Cardiac fibroblast (primary cell): ENCODE data around the gene TEAD4.
A peak's percentile ranks its signal among the peaks of the same experiment; 100 is the strongest.

ENCODE experiments used
- DNase-seq, 2 donors: peaks; one replicate each; pipeline versions ENCODE4 v3.0.0 to v3.0.0-alpha.2; 2010; ENCODE audit warnings: low read depth in 2 of 2
- H3K4me3 ChIP-seq, 2 donors: replicated peaks in 1 of 2; 1 replicate in 1 of 2; 2 replicates in 1 of 2; pipeline ENCODE4 v1.5.1; 2011; ENCODE audit warnings: low read depth in 2 of 2, low read length in 2 of 2, mild to moderate bottlenecking in 2 of 2, moderate library complexity in 1 of 2
- TF ChIP-seq, protein P1 (sequence below): IDR thresholded peaks from one replicate; pipeline ENCODE4 v1.5.1; 2011; ENCODE audit warnings: low read depth, mild to moderate bottlenecking, low read length, inconsistent platforms

The TEAD4 gene

DNA sequence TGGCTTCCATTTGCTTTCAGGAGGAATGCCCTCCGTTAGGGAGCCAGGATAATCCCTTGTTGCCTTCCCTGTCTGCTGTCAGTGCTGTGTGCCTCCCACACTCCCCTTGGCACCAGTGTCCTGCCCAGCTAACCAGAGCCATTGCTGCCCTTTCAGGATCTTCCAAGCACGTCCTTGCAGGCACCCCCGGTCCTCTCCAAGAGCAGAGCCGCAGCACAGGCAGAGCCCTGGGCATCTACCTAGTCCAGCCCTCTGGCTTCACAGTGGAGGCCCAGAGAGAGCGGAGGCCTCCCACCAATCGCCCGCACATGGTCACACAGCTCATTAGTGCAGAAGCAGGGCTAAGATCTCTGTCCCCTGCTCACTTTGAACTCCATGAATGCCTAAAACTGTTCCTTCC is 79.0 kb downstream of the TEAD4 start:
- DNase-seq: no peak
- no peak overlapping the region for H3K4me3 ChIP-seq
- TF ChIP-seq, protein P1, sequence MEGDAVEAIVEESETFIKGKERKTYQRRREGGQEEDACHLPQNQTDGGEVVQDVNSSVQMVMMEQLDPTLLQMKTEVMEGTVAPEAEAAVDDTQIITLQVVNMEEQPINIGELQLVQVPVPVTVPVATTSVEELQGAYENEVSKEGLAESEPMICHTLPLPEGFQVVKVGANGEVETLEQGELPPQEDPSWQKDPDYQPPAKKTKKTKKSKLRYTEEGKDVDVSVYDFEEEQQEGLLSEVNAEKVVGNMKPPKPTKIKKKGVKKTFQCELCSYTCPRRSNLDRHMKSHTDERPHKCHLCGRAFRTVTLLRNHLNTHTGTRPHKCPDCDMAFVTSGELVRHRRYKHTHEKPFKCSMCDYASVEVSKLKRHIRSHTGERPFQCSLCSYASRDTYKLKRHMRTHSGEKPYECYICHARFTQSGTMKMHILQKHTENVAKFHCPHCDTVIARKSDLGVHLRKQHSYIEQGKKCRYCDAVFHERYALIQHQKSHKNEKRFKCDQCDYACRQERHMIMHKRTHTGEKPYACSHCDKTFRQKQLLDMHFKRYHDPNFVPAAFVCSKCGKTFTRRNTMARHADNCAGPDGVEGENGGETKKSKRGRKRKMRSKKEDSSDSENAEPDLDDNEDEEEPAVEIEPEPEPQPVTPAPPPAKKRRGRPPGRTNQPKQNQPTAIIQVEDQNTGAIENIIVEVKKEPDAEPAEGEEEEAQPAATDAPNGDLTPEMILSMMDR: no peak

DNA sequence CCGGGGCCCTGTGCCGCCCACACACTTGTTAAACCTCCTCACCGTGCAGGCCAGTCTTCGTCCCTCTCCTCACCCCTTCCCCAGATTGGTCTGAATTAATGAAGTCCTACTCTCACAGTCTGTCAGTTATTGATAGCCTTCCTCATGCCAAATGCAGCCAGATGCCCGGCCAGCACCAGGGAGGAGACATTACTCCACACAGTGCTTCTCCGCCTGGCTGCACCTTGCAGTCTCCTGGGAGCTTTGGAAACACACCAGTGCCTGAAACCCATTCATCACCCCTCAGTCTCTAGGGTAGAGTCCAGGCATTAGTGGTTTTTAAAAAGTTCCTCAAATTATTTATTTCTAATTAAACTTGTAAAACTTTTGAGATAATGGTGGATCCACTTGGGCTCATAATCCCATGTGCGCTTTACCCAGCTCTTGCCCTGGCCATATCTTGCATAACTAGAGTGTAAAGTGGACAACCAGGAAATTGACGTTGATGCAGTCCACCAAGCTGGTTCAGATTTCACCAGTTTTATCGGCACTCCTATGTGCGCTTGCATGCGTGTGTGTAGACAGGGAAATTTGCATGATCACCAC is 79.8 kb downstream of the TEAD4 start:
- no peak overlapping the region for H3K4me3 ChIP-seq
- DNase-seq: no peak
- TF ChIP-seq, protein P1: no peak

DNA sequence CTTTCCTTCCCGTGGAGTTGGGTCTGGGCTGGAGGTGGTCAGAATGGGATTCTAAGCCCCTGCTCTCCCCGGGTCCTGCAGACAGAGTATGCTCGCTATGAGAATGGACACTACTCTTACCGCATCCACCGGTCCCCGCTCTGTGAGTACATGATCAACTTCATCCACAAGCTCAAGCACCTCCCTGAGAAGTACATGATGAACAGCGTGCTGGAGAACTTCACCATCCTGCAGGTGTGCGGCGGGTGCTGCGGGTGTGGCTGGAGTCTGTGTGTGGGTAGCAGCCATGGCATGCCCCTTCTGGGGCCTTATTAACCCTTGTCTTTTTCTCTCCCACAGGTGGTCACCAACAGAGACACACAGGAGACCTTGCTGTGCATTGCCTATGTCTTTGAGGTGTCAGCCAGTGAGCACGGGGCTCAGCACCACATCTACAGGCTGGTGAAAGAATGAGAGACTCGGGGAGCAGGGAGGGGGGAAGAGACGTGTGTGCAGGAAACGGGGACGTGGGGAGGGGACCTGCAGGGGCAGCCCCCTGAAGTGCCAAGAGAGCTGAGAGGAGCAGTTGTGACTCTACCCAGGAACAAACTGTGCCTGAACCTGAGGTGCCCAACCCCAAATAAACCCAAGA is 80.9 kb downstream of the TEAD4 start:
- no peak overlapping the region for H3K4me3 ChIP-seq
- TF ChIP-seq, protein P1: no peak
- DNase-seq: no peak

DNA sequence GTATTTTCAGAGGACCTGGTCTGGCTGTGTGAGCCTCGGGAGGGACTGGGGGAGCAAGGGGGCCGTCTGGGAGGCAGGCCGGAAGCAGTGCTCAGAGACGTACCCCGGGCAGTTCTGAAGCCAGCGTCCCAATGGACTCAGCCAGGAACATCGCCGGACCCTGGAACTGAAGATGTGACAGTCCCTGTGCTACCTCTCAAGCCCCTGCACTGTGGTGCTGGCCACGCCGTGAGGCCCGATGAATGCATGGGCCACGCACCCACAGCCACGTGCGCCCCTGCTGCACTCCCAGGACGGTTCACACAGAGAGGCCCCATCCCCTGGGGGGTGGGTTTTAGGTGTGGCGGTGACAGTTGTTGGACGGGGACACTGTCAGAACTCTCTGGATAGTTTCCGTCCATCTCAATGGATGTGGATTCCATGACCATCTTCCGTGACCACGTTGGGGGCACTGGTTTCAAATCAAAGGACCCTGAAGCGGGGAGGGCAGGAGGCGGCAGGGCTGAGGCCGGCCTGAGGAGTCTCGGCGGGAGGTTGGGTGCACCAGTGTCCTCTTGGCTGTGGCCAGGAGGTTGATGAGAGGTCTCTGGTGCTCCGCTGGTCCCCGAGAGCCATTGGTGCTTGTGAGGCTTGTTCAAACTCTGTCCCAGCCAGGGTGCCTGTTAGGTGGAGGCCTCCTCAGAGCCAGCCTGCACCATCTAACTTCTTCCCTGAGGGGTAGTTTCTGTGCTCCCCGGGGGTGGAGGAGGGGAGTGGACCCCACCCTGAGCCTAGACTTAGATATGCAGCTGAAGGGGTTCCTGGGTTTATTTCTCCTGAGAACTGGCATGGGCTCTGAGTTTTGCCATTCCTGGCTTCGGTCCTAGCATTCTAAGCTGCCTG is 81.7 kb downstream of the TEAD4 start:
- no peak for DNase-seq
- TF ChIP-seq, protein P1: no peak
- no peak overlapping the region for H3K4me3 ChIP-seq

DNA sequence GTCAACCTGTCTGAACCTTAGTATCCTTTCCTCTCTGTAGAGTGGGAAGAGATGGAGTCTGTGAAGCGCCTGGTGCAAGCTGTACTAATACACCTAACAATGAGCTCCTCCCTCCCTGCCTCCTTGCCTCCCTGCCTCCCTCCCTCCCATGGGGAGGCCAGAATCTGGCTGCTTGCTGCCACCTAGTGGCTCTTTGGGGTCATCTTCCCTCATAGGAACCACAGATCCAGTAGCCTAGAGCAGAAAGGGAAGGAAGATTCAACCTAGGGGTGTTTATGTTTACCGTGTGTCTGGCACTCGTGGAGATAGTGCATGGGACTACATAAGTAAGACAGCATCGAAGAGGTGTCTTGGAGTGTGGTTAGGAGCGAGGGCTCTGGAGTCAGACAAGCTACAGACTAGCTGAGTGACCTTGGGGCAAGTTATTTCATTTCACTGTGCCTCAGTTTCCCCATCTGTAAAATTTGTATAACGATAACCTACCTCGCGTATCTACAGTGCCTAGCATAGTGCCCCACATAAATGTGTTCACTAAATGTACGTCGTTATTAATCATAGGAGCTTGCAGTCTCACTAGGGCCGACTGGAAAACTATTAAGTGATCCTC is 82.5 kb downstream of the TEAD4 start:
- TF ChIP-seq, protein P1: peak; percentile 78
- peak; percentile 82 to 86 for DNase-seq
- H3K4me3 ChIP-seq: no peak overlapping the region

DNA sequence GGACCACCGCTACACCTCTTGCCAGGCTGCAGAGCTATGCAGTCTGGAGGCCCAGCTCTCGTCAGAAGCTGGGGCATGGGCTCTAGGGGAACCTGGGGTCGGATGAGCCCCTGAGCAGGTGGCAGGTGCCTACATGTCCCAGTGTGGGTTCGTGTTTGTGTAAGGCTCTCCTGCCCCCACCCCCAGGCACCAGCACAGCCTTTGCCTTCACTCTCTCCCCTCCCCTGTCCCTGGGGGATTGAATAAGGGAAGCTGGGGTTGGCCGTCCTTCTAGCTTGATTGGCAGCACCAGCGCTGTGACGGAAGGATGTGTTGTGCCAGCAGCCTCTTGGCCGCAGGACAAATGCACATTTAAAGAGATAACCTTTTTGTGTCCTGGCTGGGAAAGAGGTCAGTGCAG is 83.2 kb downstream of the TEAD4 start:
- DNase-seq: no peak
- TF ChIP-seq, protein P1: no peak
- no peak overlapping the region for H3K4me3 ChIP-seq
